Activated CD4-positive, alpha-beta T cell treated with anti-CD3 and anti-CD28 coated beads for 4 hours (primary cell): Measurements from ENCODE around the gene TBCA.
"Not testable (repeated sequence)": the region's sequence is repeated elsewhere in the genome, so short reads cannot be mapped to it uniquely, and the experiment has no call there.

Experiments used
- DNase-seq, 2 donors: peaks; one replicate each; pipeline ENCODE4 v3.0.0-alpha.2; 2020

The TBCA gene

DNA sequence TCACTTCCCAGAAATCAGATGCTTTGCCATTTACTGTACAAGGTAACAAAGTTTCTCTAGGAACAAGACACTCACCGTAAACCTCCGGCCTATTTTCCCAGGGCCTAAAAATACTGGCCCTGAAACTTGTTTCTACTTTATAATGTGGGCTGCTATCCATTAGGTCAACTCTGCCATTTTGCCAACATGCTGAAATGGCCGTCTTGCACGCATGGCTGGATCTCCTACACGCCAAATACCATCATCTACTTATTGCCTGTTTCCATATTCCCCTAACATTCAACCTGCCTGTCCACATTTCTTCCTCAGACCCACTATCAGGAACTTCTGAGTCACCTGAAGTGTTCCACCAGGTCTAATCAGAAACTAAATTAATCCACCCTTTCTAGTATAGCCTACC is 4.7 kb downstream of the TBCA start:
- DNase-seq = no peak

DNA sequence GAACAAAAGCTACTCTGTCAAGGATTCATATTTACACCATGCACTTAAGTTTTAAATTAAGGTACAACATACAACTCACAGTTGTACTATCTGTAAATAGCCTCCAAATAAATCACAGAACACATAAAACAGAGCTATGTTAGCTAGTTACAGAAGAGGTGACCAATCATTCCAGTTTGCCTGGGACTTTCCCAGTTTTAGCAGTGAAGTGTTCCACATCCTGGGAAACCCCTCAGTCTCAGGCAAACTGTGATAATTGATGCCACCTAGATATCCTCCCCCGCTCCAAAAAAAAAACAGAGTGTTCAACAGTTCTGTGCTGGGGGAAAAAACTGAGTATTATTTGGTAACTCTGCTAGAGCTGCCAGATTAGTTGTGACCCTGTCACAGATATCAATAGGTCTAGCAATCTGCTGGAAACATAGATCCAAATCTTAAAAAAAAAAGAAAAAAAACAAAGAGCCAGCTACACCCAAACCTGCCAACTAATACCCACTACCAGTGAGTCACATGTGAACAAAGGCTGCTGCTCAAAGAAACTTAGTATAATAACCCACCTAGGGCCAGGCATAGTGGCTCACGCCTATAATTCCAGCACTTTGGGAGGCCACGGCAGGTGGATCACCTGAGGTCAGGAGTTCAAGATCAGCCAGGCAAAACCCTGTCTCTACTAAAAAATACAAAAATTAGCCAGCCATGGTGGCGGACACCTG is 5.7 kb downstream of the TBCA start:
- no peak for DNase-seq

DNA sequence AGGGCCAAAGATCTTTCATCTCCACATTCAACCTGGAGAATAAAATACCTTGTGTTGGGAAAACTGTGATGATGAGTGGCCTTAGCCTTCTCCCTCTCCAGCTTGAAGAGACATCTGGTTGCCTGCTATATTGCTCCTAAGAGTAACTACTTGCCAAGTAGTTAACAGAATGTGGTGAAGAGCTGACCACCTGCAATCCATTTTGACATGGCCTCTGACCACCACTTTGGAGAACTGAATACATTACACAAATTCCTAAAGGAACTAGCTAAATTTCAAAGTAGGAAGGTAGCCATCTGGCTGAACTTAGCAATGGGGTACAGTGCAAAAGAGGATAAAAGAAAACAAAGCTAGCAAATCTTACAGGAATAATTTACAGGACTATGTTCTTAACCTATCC is 7.2 kb downstream of the TBCA start:
- DNase-seq = no peak

DNA sequence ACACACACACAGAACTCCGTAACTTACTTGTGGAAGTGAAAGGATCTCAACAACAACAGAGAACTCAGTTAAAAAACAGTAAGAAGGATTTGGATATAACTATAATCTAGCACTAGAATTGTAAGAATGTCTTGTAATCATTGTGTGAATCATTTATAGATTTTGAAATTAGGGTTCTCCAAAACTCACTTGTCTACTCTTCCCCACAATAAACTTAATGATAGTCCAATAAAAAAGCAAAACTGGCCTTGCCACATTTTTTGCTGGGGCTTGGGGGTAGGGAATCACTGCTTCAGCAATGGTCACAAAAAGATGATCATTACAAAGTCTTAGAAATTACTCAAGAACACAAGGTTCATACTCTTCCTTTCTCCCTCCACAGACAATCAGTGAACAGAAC is 8.8 kb downstream of the TBCA start:
- no peak for DNase-seq

DNA sequence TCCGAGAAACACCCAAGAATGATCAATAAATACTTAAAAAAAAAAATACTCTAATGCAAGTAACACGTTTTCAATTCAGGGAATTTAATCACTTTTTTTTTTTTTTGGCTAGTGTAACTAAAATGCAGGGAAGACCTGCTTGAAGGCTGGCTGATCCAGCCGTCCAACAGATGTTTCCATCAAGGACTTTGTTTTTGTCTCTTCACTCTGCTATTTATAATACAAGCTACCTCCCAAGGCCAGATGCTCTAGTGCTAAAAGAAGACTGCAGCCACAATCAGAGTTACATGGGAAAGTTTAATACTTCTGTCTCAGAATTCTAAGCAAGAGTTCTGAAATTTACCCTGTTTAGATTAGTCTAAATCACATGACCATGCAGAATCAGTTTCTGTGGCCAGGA is 14.5 kb downstream of the TBCA start:
- DNase-seq = no peak

DNA sequence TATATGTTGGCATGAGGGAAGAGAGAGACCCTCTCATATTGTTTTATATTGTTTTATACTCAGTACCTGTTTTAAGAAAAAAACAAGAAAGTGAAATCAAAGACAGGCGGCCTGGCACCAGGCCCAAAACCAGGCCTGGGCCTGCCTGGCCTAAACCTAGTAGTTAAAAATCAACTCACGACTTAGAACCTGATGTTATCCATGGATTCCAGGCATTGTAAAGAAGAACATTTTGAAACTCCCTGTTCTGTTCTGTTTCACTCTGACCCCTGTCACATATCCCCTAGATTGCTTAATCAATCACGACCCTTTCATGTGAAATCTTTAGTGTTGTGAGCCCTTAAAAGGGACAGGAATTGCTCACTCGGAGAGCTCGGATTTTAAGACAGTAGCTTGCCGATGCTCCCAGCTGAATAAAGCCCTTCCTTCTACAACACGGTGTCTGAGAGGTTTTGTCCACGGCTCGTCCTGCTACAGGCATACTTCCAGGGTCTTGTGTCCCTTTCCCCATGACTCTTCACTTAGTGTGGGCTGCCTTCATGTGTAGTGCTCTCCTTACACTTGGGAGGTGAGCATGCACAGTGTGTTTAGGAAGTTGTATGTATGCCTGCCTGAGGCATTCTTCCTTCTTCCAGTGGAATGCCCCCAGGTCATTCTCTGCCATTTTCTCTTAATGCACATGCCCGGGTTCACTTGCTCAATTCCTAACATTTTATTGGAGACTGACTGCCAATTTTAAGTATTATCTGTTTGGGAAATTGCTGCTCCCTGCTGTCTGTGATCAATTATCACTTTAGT is 17.8 kb downstream of the TBCA start:
- no peak for DNase-seq

DNA sequence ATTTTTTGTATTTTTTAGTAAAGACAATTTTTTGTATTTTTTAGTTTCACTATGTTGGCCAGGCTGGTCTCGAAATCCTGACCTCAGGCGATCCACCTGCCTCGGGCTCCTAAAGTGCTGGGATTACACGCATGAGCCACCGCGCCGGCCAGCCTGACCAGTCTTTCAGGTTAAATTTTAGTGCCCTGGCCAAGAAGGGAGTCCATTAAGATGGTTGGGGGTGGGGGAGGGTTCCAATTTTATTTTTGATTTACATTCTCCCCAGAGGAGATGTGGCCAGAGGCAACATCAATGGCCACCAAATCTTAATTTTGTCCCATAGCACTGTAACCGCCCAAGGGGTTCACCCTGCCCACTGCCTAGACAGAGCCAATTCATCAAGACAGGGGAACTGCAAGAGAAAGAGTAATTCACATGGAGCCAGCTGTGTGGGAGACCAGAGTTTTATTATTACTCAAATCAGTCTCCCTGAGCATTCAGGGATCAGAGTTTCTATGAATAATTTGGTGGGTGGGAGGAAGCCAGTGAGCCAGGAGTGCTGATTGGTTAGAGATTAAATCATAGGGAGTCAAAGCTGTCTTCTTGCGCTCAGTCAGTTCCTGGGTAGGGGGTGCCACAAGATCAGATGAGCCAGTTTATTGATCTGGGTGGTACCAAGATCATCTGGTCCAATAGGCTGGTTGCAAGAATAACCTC is 24.7 kb downstream of the TBCA start:
- DNase-seq = no peak

DNA sequence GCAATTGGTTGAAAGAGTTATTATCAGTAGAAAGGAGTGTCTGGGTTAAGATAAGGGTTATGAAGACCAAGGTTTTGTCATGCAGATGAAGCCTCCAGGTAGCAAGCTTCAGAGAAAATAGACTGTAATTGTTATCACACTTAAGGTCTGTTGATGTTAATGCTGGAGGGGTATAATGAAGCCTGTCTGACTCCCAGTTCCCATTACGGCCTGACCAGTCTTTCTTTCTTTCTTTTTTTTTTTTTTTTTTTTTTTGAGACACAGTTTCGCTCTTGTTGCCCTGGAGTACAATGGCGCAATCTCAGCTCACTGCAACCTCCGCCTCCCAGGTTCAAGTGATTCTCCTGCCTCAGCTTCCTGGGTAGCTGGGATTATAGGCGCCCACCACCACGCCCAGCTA is 25.2 kb downstream of the TBCA start:
- not testable (repeated sequence) for DNase-seq

DNA sequence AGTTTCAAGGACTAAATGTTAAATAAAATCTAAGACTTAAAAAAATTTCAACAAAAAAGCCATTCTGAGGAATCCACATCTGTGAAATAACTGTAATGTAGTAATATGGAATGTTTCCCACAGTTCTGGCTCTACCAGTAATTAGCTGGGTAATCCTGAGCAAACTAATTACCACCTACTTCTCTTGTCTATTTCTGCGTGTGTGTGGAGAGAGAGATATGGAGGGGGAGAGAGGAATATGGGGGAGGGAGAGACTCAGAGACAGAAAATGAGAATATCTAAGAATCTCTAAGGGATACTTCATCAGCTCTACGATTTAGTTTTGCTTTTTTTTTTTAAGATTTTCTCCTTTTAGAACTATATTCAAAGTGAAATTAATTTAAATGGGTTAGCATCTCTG is 28.0 kb downstream of the TBCA start:
- DNase-seq = no peak

DNA sequence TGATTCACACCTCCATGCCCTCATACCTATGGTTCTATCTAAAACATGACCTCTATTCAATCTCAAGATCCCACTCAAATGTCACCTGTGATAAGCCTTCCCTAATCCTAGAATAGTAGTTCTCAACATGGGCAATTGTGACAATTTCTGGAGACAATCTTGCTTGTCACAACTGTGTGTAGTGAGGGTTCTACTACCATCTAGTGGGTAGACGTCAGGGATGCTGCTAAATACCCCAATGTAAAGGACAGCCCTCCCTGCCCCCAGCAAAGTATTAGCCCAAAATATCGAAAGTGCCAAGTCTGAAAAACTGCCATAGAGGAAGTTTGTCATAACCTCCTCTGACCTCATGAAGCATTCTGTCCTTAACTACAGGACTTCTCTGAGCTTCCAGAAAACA is 32.0 kb downstream of the TBCA start:
- DNase-seq = no peak

DNA sequence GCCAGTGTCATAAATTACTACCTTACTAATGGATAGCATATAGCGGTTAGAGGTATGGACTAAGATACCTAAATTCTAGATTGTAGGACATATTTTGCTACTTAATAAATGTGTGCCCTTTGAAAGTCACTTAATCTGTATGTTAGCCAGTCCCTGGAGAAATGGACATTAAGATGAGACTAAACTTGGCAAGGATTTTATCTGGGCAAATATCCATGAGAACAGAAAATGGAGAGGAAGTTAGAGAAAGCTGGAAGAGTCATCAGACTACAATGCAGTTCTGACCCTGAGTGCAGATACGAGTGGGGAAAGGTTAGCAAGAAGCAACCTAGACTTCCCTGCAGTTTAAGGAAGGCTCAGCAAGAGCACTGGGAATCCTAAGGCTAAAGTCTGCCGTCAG is 33.0 kb downstream of the TBCA start:
- DNase-seq = no peak

DNA sequence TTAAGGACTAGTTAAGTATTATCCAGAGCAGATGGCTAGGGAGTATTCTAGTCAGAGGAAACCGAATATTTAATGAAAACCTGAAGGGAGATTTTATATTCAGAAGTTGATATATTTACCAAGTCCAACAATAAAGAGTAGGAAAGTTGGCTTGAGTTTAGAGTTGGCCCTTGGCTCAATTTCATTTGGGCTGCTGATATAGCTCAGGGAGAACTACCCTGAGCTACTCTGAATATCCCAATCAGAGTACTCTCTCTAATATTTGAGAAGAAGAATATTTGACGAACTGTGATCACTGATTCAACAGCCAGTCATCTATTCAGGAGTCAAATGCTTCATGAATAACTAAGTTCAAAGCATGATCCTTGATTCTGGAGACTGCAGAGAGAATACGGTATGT is 34.5 kb downstream of the TBCA start:
- no peak for DNase-seq

DNA sequence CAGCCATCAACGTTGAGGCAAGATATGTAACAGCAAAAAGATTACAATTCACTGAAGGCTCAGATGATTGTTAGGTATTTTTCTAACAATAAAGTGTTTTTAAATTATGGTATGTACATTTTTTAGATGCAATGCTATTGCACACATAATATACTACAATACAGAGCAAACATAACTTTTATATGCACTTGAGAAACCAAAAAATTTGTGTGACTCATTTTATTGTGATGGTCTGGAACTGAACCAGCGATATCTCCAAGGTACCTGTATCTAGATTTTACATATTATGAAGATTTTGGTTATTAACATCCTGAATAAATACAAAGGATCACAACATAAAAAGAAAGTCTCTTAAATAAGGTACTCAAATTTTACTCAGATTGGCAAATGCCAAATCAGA is 41.3 kb downstream of the TBCA start:
- no peak for DNase-seq

DNA sequence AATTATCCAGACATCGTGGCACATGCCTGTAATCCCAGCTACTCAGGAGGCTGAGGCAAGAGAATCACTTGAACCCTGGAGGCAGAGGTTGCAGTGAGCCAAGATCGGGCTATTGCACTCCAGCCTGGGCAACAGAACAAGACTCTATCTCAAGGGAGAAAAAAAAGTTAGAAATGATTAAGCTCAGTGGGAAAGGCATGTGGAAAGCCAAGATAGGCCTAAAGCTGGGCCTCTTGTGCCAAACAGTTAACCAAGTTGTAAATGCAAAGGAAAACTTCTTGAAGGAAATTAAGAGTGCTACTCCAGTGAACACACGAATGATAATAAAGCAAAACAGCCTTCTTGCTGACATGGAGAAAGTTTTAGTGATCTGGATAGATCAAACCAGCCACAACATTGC is 43.0 kb downstream of the TBCA start:
- DNase-seq = no peak

DNA sequence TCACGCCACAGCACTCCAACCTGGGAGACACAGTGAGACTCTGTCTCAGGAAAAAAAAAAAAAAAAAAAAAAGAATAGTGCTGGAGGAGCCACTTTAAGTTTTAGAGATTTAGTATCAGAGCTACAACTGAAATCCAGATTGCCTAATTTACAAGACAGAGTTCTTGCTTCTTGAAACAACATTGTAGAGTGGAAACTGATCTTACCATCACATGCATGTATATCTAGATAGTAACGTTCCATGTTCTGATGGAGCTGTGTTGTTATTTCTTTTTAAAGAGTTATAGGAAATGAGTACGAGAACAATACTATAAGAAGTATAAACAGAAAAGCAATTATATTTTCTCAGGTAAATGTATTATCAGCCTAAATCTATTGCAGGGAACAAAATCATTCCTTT is 48.9 kb downstream of the TBCA start:
- DNase-seq = no peak

DNA sequence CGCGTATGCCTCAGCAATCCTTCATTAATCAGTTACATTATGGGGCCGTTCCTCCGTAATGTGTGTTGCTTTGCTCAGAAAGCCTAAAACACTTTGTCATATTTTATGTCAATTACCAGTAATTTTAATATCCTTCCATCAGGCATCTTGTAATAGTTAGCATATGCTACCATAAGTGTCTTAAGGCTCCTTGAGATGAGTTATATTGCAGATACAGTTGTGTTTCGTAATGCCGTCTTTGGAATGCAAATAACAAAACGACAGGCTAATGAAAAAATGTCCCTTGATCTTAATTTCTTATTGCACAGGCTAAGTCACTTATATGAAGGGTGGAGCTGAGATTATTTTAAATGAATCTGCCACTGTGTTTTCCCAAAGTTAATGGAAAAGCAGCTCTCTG is 50.5 kb downstream of the TBCA start:
- no peak for DNase-seq

DNA sequence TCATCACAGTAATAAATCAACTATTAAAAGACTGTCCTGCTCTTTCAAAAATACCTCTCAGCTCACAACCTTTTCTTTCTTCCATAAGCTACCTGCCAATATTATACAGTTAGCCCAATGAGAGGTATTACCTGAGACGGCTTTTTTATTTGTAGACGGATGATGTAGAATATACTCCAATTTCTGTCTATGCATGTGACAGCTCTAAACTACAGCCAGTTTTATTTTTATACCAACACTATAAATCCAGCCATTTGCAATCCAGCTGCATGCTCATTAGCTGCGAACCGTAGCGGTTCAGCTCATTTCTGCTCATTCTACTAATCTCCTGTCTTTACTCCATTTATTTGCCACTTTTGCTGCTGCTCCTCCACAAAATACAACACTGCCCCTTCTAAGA is 51.2 kb downstream of the TBCA start:
- DNase-seq = no peak

DNA sequence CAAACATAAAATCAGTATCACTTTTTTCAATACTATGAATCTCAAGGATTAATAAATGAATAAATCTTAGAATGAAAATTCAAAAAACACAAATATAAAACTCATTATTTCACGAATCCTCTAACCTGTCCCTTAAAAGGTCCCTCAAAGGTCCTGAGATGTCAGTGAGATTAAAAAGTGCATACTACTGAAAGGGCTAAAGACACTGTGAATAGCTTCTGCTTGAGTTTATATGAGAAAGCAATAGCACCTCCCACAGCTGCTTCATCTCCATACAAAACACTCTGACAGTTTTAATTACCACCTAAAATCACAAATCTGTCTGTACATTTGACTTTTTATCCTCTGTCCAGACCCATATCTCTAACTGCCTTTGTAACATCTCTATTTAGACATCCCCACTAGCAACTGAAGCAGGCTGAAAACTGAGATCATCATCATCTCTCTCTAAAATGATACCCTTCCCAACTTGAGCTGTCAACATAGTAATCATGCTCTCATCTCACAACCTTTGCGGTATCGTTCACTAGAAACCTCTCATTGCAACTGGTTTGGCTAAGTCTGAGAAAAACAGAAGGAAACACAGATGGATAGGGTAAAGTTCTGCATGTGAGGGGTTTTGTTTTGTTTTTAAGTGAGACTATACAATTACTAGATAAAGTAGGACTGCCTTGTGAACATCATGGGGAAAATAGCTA is 56.3 kb downstream of the TBCA start:
- no peak for DNase-seq

DNA sequence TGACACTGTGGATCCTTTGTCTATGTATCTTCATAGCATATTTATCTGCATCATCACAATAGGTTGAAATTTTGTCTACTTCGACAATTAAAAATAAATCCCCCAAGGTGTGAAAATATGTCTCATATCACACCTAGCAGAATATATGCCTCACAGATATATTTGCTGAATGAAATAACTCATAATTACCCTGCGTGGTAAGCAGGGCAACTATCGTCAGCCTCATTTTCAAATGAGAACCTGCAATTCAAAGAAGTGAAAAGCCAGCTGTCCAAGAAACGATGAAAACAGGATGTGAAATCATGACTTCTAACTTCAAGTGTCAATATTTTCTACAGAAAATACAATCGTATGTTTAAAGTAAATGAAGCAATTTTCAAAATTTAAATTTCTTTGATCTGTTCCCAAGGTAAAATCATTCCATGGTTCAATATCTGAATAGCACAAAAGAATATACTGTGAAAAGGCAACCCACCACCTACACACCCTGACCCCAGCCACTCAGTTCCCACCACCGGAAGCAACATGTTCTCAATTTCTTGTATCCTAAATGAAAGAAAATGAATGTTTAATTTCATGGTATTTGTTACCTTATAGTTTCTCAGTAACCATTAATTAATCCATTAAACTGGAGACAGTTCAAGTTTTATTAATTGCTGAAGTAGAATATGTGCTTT is 57.1 kb downstream of the TBCA start:
- no peak for DNase-seq

DNA sequence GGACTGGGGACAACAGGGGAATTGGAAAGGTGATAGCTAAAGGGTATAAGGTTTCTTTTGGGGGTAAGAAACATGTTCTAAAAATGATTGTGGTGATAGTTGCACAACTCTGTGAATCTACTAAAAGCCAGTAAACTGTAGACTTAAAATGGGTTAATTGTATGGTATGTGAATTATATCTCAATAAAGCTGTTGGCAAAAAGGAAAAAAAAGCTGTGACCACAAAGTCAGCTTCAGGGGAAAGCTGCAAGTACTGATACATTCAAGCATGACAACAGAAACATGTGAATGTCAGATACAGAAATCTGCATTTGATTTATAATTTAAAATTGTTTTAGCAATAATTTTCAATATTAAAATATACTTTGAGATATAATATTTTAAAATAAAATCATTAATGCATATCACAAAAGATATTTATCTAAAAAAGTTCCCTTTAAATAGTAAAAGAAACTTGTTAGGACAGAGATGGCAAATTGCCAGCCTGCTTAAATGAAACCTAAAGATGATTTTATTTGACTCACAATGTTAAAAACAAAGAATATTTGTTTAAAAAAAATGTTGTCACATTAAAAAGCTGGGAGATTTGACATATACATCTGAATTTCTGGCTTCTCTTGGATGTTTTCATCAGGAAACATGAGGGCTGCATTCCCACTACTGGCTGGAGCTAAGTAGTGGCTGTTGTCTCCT is 66.0 kb downstream of the TBCA start:
- DNase-seq = no peak

DNA sequence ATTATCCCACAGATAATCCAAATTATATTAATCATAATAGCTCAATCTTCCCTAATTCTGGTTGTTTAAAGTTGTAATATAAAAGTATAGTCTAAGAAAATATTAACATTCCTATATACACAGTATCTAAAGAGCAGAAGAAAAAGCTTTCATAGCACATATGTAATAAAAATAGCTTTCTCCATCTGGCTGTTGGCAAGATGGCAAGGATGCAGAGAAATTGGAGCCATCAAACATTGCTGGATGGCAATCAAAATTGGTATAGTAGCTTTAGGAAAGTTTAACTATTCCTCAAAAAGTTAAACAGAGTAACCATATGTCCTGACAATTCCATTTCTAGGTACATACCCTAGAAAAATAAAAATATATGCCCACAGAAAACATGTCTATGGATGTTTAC is 66.8 kb downstream of the TBCA start:
- no peak for DNase-seq

DNA sequence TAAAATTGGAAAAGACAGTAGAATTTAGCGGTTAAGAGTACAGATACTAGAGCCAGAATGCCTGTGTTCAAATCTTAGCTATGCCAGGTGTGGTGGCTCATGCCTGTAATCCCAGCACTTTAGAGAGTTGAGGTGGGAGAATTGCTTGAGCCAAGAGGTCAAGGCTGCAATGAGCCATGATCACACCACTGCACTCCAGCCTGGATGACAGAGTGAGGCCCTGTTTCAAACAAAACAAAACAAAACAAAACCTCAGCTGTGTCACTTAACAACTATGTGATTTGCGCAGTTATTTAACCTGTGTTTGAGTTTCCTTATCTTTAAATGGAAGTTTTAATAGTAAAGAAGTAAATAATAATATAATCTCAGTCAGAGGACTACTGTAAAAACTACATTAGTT is 68.3 kb downstream of the TBCA start:
- DNase-seq = no peak
